CD4-positive, alpha-beta T cell treated with Interferon gamma for 1 hour (primary cell): ENCODE data around the gene DYRK2.

Source experiments
- DNase-seq: peaks from one replicate; pipeline ENCODE4 v3.0.0-alpha.2; 2020

DYRK2 gene

DNA sequence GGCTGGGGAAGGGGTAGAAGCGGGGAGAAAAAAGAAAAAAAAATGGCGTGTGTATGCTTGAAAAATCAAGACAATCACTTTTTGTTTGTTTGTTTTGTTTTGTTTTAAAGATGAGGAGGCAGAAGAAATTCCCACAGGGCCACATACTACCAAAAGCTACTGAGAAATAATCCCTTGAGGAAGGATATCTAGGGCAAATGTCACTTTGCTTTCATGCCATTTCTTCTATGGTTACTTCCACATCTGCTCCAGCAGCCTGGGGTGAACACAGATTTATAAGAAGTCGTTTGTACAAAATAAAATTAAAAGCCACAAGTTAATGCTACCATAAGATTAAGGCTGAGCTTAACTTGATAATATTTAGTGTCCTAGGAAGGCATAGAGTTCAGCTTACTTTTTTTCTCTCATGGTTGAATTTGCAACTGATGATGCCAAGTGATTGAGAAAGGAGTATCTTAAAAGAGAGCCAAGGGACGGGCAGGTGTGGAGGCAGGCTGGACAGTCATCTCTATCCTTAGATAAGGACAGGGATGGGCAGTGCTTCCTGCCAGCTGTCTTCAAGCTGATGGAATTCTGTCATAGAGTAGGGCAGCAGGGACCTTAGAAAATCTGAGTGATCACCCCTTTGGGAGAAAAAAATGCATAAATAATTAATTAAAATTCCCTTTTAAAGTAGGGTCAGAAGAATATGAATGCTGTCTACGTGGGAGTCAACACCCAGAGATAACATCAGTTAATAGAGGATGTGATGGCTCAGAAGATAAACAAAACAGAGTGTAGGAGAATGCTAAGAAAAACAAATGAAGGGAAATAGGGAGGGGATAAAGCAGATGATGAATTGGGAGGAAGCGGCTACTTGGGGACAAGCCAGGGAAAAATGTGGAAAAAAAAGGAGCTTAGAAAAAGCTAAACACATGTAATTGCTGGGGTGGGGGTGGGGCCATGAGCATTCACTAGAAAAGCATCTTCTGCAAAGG lies 57.1 kb downstream of the DYRK2 start:
- DNase-seq, result no peak

DNA sequence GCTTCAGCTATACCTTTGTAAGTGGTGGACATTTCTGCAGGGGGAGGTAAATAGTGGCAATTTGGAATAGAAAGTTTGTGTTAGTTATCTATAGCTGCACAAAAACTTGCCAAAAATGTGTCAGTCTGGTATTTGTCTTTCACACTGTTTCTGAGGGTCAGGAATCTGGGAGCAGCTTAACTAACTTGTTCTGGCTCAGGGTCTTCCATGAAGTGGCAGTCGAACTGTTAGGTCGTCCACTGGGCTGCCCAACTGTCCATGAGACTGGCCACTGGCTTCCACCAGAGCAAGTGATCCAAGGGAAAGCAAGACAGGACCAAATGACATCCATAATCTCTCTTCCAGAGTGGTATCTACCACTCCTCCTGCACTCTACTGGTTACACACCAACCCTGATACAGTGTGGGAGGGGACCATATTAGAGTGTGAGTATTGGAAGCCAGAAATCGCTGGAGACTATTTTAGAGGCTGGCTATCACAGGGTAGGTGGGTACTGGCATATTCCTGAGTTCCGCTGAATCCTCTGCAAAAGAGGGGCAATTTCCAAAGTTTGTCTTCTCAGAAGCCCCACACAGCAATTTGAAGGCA lies 60.9 kb downstream of the DYRK2 start:
- DNase-seq, result no peak

DNA sequence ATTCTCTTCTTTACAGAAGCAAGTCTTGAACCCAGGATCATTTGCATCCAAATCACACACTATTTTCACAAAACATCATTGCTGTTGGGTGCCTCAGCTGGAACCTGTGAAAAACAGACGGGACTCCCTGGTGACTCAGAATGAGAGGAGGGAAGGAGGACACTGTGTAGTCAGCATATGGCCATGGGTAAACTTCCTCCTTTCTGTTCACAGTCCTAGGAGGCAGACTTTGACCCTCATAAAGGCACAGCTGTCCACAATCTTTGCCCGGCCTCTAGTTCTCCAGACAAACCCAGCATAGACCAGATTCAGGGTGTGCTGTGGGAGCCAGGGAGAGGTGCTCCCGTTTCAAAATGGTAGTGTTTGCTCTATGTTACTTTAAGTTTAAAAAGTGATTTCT lies 62.0 kb downstream of the DYRK2 start:
- peak; percentile 5 for DNase-seq

DNA sequence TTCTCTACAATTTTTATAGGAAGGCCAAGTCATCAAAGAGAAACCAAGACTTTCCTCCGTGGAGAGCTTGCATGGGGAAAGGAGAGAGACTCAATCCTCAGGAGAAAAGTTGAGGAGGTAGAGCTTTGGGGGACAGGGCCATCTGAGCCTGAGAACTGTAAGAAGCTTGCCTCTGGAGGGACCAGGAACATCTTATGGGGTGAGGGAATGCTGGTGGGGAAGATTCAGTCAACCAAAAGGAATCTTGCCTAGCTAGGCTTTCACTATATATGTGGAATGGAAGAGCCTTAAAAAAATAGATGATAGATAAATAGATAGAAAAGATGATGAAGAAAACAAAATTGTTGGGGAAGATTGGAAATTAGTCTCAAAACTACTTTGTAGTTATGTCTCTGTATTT lies 63.5 kb downstream of the DYRK2 start:
- DNase-seq, result no peak

DNA sequence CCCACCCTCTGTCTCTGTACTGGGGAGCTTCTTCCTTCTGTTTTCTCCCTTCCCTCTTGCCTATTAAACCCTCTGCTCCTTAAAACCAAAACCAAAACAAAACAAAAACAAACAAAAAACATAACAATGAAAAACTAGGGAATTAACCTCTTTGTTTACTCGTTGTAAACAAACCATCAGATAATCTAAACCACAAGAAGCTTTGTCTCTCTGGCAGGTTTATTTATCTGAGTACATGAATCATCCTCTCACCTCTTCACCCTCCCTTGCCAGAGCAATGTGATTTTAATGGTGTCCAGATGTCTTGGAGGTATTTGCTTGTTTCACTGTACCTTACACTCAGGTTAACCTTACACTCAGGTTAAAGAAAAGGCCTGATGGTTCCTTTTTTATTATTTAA lies 66.1 kb downstream of the DYRK2 start:
- no peak for DNase-seq
